ENCODE results near the gene PRR7. TPM values are rescaled to one million over a fixed set of nuclear protein-coding genes. Genes with fewer than 3 reads are reported as not detected.
A peak's percentile ranks its signal among the peaks of the same experiment; 100 is the strongest.

PRR7 gene
- total RNA-seq, 2 donors from 2014 or later = 3.9 to 5.0 TPM

- no peak for TF ChIP-seq CTCF (IDR thresholded peaks at IDR 0.05)
- peak overlapping the region; percentile 51 for H3K4me3 ChIP-seq
- H3K9ac ChIP-seq (ENCODE audit: low read depth in 2 of 2, low read length in 2 of 2) = peak overlapping the region; percentile 68 to 80
- no peak for DNase-seq
- peaks cover 10% of the 10 kb centered on the region for H3K4me1 ChIP-seq
- no peaks in the 10 kb centered on the region for H3K27me3 ChIP-seq
- no peaks in the 10 kb centered on the region for H3K9me3 ChIP-seq
- no peaks in the 10 kb centered on the region for H3K36me3 ChIP-seq
- peak overlapping the region; percentile 79 for H3K27ac ChIP-seq
- intact Hi-C loops (cut with DNase I) = loop anchor here (5.0 kb wide), 1 partner anchor 90 kb away; the partner anchor contains the start of gene F12
Observed at GRCh38 chr5:177496727-177497291, 50.2 kb downstream of the PRR7 start.

DNA sequence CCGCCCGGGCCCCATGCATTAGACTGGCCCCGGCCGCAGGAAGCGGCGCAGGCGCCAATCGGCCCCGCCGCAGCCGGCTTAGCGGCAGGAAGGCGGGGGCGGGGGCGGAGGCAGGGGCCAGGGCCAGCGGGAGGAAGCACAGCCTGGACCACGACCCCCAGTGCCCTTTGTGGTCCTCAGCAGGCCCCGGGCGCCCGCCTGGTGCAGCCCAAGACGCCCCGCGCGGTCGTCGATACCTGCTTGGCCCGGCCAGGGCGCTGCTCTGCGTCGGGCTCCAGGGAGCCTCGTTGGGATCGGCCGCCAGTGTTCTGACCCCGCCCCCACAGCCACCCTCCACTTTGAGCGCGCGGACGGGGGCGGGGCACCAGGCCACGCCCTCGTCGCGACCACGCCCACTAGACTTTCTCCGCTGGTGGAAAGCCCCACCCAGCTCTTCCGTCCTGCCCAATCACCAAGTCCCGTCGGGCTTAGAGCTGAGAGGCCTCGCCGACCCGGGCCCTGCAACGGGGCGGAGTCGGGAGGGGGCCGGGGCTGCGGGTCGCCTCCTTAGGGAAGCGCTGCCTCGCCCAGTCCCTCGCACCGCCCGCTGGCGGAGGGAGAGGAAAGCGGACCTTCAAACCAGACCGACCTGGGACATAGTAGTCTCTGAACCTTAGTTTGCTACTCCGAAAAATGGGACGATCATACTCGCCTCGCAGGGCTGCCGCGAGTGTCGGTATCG, 50.8 kb downstream of the PRR7 start, which contains the start of gene PDLIM7:
Gene PDLIM7, minus strand, starts transcription at position 313 of the 721 bp plus-strand sequence. CDS start 1,092 bp downstream, outside the sequence.
- H3K9me3 ChIP-seq = no peaks in the 10 kb centered on the region
- intact Hi-C loops (cut with DNase I) = loop anchor here (5.0 kb wide), 1 partner anchor 90 kb away; the partner anchor contains the start of gene F12
- TF ChIP-seq CTCF (IDR thresholded peaks at IDR 0.05) = no peak

DNA sequence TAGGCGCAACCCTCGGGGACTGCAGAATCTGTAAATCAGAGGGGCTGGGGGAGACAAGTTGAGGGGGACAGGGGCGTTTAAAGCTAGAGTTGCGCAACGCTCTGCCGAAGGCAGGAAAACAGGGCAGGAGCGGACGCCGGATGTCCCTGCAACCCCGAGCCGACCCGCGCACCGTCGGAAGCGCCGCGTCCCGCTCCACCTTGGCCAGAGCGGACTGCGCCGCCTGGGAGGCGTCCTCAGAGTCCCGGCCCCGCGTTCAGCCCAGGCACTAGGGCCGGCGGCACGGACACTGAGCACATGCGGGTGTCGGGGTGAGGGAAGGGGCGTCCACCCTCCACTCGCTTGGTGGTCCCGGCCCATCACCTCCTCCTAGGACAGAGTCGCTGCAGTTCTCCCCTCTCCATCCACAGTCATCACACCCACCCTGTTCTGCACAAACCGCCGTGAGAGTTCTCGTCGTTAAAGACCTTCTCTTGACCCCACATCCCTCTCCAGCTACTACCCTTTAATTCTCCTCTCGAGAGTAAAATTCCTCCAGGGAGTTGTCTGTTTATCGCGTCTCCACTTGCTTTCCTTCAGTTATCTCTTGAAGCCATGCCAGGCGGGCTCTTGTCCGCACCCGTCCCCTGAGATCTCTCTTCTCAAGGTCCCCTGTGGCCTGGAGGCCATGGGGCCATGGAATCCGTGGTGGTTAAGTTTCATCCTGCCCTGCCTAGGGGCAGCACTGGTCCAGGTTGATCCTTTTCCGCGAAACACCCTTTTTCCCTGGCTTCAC, 51.6 kb downstream of the PRR7 start:
- no peak for TF ChIP-seq CTCF (IDR thresholded peaks at IDR 0.05)
- Histone ChIP-seq H3K4me3 (peak overlapping the region; percentile 51), H3K27ac (peak overlapping the region; percentile 33), H3K9me3 (no peaks in the 10 kb centered on the region), H3K9ac (ENCODE audit: low read depth in 2 of 2, low read length in 2 of 2) (peak overlapping the region; percentile 40 to 50), H3K27me3 (no peaks in the 10 kb centered on the region), H3K36me3 (no peaks in the 10 kb centered on the region), H3K4me1 (peaks cover 10% of the 10 kb centered on the region)
- no peak for DNase-seq
- intact Hi-C loops (cut with DNase I) = loop anchor here (5.0 kb wide), 1 partner anchor 91 kb away; the partner anchor contains the start of gene F12

More for the DNA sequence above, 50.8 kb downstream of the PRR7 start, which contains the start of gene PDLIM7:
- peak within 1 kb of the TSS; percentile 51 for H3K4me3 ChIP-seq
- H3K27me3 ChIP-seq = no peaks in the 10 kb centered on the region
- H3K4me1 ChIP-seq = peaks cover 10% of the 10 kb centered on the region
- peak within 1 kb of the TSS; percentile 79 for H3K27ac ChIP-seq
- DNase-seq = peak; percentile 96
- peak within 1 kb of the TSS; percentile 68 to 80 for H3K9ac ChIP-seq (ENCODE audit: low read depth in 2 of 2, low read length in 2 of 2)
- no peaks in the 10 kb centered on the region for H3K36me3 ChIP-seq

GRCh38 chr5:177499842-177500241, 53.2 kb downstream of the PRR7 start:
- intact Hi-C loops (cut with DNase I) = loop anchor here (5.0 kb wide), 4 partner anchors 43 to 188 kb away; partner anchors contain the start of genes F12 and MXD3
- TF ChIP-seq CTCF (IDR thresholded peaks at IDR 0.05) = no peak
- H3K27me3 ChIP-seq = no peaks in the 10 kb centered on the region
- no peak overlapping the region for H3K4me3 ChIP-seq
- no peak overlapping the region for H3K9ac ChIP-seq (ENCODE audit: low read depth in 2 of 2, low read length in 2 of 2)
- H3K4me1 ChIP-seq = peaks cover 10% of the 10 kb centered on the region
- H3K36me3 ChIP-seq = no peaks in the 10 kb centered on the region
- H3K9me3 ChIP-seq = no peaks in the 10 kb centered on the region
- no peak overlapping the region for H3K27ac ChIP-seq
- no peak for DNase-seq

All from colonic mucosa (tissue), 4 donors.